Renal pelvis (tissue), 4 donors: Measurements from ENCODE around the gene UMPS. TPM values are rescaled to one million over a fixed set of nuclear protein-coding genes. Genes with fewer than 3 reads are reported as not detected.

Source experiments
- DNase-seq: peaks from one replicate; pipeline ENCODE4 v3.0.0-alpha.2; 2013
- polyA plus RNA-seq, 3 donors: library from polyadenylated mRNA; unstranded; fragments of 120-200 nt; gene quantifications; one replicate each; pipeline ENCODE4 v1.2.1, GENCODE V29; 2013; ENCODE audit not compliant: insufficient read length in 3 of 3

The UMPS gene
- polyA plus RNA-seq, 3 donors, result 35.6 to 47.3 (median 47.1) TPM

DNA sequence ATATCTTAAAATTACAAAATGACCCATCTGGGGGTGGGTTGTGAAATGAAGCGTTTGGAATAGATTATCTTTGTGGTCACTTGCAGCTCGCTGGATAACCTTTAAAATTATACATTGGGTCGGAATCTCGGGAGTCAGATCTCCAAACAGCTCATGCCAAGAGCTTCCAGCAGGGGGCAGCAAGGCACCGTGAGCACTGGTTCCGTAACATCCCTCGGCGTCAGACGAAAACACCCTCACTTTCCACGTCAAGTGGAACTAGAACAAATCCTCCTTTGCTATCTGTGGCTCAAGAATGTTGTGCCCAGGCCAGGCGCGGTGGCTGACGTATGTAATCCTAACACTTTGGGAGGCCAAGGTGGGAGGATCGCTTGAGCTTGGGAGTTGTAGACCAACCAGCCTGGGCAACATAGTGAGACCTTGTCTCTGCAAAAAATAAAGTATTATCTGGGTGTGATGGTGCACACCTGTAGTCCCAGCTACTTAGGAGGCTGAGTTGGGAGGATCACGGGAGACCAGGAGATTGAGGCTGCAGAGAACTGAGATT, 31.1 kb downstream of the UMPS start:
- DNase-seq, result peak; percentile 66

- no peak for DNase-seq
Observed at GRCh38 chr3:124761935-124762660, 31.8 kb downstream of the UMPS start.

DNA sequence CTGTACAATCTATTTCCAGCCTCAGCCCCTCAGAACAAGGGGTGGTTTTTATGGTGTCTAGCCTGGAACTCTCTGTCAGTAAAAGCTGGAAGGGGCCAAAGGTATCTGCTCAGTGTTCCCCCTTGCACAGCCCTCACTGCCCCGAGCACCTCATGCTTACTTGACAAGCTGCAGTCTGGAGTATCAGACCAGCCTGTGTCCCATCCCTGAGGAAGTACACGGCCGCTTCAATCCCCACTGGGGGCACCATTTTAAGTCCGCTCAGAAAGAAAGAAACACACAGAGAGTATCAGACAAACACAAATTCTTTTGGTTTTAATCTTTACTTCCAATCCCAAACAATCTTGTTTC, 32.4 kb downstream of the UMPS start:
- no peak for DNase-seq

- no peak for DNase-seq
Observed at GRCh38 chr3:124763206-124763605, 33.0 kb downstream of the UMPS start.

GRCh38 chr3:124763644-124764358, 33.5 kb downstream of the UMPS start:
- no peak for DNase-seq

DNA sequence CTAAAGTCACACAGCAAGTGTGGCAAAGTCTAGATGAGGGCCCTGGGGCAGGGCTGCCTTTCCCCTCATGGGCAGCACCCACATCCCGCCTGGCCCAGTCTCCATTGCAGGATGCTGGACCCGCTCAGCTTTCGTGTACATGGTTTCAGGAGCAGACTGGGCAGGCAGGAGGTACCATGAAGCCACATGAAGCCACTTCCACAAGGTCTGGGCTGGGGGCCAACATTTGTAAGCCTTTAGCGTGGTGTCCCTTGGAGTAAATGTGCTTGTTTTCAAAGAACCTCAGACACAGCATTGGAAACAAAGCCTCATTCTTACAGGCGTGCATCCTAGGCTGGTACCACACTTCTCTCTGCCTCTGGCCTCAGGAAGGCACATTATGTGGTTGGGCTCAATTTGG, 34.5 kb downstream of the UMPS start:
- DNase-seq, result no peak

DNA sequence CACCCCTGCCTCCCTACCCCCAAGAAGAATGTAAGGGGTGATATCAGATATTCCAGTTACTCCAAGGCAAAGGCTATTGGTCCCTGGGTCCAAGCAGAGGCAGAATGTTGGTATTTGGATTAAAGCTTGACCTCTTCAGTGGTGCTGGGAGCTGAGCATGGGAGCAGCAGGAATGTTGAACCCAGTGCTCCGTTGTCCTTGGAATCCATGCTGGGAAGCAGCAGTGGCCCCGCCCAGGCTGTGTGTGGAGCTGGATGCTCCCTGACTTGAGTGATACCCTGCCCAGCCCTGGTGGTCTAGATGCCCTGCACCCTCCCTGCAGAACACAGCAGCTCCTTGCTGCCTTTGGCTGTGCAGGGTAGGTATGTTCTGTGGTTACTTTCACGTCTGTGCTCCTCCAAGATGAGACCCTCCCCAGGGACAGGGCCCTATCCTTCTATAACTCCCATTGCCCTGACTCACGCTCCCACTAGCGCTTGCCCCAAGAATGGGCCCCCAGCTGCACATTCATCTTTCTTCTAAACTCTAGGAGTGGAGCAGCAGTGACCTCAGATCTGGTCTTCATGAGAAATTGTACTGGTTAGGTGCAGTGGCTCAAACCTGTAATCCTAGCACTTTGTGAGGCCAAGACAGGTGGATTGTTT, 35.1 kb downstream of the UMPS start:
- no peak for DNase-seq

- DNase-seq, result no peak
Observed at GRCh38 chr3:124766113-124767095, 36.2 kb downstream of the UMPS start.

- DNase-seq, result no peak
Observed at GRCh38 chr3:124767264-124767663, 37.0 kb downstream of the UMPS start.

- DNase-seq, result no peak
Observed at GRCh38 chr3:124767691-124768090, 37.4 kb downstream of the UMPS start.

- DNase-seq, result no peak
Observed at GRCh38 chr3:124768812-124769211, 38.6 kb downstream of the UMPS start.

DNA sequence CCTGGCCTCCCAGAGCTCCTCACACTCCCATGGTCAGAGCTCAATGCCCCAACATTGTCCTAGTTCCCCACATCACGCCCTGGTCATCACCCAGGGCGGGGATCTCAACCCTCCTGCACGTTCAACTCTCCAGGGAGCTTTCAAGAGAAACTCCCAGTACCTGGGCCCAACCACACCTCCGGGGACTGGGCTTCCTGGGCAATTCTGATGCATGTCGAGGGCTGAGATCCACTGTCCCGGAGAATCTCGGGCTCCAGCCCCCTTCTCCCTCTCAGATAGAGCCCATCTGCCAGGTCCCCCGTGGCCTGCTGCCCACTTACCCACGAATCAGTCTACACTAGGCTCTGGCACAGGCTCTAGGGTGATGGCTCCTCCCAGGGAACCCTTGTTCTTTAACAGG, 39.2 kb downstream of the UMPS start:
- DNase-seq, result no peak

GRCh38 chr3:124770336-124771082, 40.3 kb downstream of the UMPS start:
- peak; percentile 31 for DNase-seq

- DNase-seq, result no peak
Observed at GRCh38 chr3:124771083-124771445, 40.8 kb downstream of the UMPS start.

DNA sequence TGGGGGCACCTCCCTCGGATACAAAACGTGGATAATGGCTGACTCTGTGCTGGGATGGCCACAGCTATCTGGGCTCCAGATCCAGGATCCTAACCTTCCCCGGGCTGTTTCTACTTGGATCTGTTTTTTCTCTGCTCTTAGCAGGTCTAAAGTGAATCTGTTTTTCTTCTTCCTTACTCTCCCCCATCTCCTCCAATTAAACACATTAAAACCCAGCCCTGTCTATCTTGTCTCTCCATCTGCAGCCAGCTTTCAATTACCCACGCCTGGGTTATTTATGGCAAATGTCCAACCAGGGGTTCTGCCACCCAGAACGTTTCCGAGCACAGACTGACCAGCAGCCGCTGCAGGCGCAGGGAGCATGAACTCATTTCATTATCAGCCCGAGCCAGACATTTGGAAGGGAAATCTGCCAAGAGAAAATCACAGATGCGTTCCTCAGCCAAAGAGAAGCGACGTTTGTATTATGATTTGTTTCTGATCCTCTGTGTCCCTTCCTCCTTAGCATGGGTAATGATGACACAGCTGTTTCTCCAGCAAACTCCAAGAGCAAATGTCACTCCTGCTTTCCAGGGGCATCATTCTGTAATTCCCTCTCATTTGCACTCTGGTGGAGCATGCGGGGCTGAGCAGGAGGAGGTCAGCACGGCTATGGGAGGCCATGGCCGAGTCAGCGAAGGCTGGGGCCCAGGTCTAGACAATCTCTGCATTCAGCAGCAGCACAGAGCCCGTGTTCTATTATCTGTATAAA, 42.0 kb downstream of the UMPS start:
- DNase-seq, result peak; percentile 64

- no peak for DNase-seq
Observed at GRCh38 chr3:124773351-124774326, 43.4 kb downstream of the UMPS start.

GRCh38 chr3:124774327-124774718, 44.1 kb downstream of the UMPS start:
- peak; percentile 57 for DNase-seq

GRCh38 chr3:124774841-124775402, 44.7 kb downstream of the UMPS start:
- DNase-seq, result no peak

DNA sequence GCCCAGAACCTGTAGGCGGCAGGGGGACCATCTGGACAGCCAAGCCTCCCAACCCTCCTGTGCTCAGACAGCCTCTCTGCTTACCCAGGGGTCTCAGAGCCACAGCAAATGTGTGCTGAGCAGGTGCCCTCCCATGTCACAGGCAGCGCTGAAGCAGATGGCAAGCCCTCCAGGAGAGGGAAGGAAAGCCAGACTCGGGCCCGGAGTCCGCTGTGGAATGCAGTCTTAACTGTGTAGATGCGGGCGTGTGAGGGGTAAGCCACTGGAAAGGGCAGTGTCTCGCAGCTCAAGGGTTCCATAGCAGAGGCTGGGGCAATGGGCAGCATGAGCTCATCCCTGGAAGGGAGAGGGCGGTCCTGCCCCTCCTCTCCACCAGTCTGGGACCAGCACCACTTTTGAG, 45.6 kb downstream of the UMPS start:
- no peak for DNase-seq
